ENCODE data around the gene PRRX2. TPM values are rescaled to one million over a fixed set of nuclear protein-coding genes. Genes with fewer than 3 reads are reported as not detected.

Gene PRRX2
- total RNA-seq, 1 donor from 2014 or later, result 20.8 TPM

- H3K4me3 Mint-ChIP-seq, result peak overlapping the region; percentile 49
- H3K4me1 Mint-ChIP-seq (ENCODE audit: unreplicated experiment), result peaks cover 34% of the 10 kb centered on the region
- peaks cover 20% of the 10 kb centered on the region for H3K27me3 Mint-ChIP-seq
- no peak for DNase-seq (ENCODE audit: extremely low spot score, unreplicated experiment)
- no peak for TF ChIP-seq CTCF (conservative IDR thresholded peaks at IDR 0.05)
- peaks cover 4% of the 10 kb centered on the region for H3K36me3 Mint-ChIP-seq
- H3K27ac Mint-ChIP-seq, result no peak overlapping the region
- no peaks in the 10 kb centered on the region for H3K9me3 Mint-ChIP-seq
Measured at GRCh38 chr9:129674229-129674628, 8.8 kb downstream of the PRRX2 start.

- no peak overlapping the region for H3K27ac Mint-ChIP-seq
- no peaks in the 10 kb centered on the region for H3K9me3 Mint-ChIP-seq
- H3K4me3 Mint-ChIP-seq, result no peak overlapping the region
- no peaks in the 10 kb centered on the region for H3K36me3 Mint-ChIP-seq
- peaks cover 26% of the 10 kb centered on the region for H3K4me1 Mint-ChIP-seq (ENCODE audit: unreplicated experiment)
- peaks cover 15% of the 10 kb centered on the region for H3K27me3 Mint-ChIP-seq
- no peak for TF ChIP-seq CTCF (conservative IDR thresholded peaks at IDR 0.05)
- no peak for DNase-seq (ENCODE audit: extremely low spot score, unreplicated experiment)
Measured at GRCh38 chr9:129675620-129676019, 10.2 kb downstream of the PRRX2 start.

GRCh38 chr9:129676287-129676686 is 10.8 kb downstream of the PRRX2 start:
- Mint-ChIP-seq H3K9me3 (no peaks in the 10 kb centered on the region), H3K27ac (no peak overlapping the region), H3K4me1 (ENCODE audit: unreplicated experiment) (peaks cover 28% of the 10 kb centered on the region), H3K4me3 (no peak overlapping the region), H3K36me3 (no peaks in the 10 kb centered on the region), H3K27me3 (peaks cover 19% of the 10 kb centered on the region)
- DNase-seq (ENCODE audit: extremely low spot score, unreplicated experiment), result no peak
- TF ChIP-seq CTCF (conservative IDR thresholded peaks at IDR 0.05), result no peak

- peaks cover 19% of the 10 kb centered on the region for H3K27me3 Mint-ChIP-seq
- no peaks in the 10 kb centered on the region for H3K36me3 Mint-ChIP-seq
- H3K4me3 Mint-ChIP-seq, result peak overlapping the region; percentile 73
- no peak for TF ChIP-seq CTCF (conservative IDR thresholded peaks at IDR 0.05)
- peaks cover 28% of the 10 kb centered on the region for H3K4me1 Mint-ChIP-seq (ENCODE audit: unreplicated experiment)
- no peak overlapping the region for H3K27ac Mint-ChIP-seq
- no peaks in the 10 kb centered on the region for H3K9me3 Mint-ChIP-seq
- no peak for DNase-seq (ENCODE audit: extremely low spot score, unreplicated experiment)
Measured at GRCh38 chr9:129676975-129677374, 11.5 kb downstream of the PRRX2 start.

GRCh38 chr9:129677456-129677855 is 12.0 kb downstream of the PRRX2 start:
- peak; percentile 73 for DNase-seq (ENCODE audit: extremely low spot score, unreplicated experiment)
- Mint-ChIP-seq H3K27me3 (peaks cover 19% of the 10 kb centered on the region), H3K9me3 (no peaks in the 10 kb centered on the region), H3K4me1 (ENCODE audit: unreplicated experiment) (peaks cover 32% of the 10 kb centered on the region), H3K4me3 (peak overlapping the region; percentile 73), H3K36me3 (no peaks in the 10 kb centered on the region), H3K27ac (no peak overlapping the region)
- no peak for TF ChIP-seq CTCF (conservative IDR thresholded peaks at IDR 0.05)

- Mint-ChIP-seq H3K4me3 (no peak overlapping the region), H3K36me3 (no peaks in the 10 kb centered on the region), H3K27ac (no peak overlapping the region), H3K27me3 (peaks cover 19% of the 10 kb centered on the region), H3K9me3 (no peaks in the 10 kb centered on the region), H3K4me1 (ENCODE audit: unreplicated experiment) (peaks cover 32% of the 10 kb centered on the region)
- no peak for DNase-seq (ENCODE audit: extremely low spot score, unreplicated experiment)
- TF ChIP-seq CTCF (conservative IDR thresholded peaks at IDR 0.05), result no peak
Measured at GRCh38 chr9:129678844-129679243, 13.4 kb downstream of the PRRX2 start.

All from type B pancreatic cell (in vitro differentiated cells).